SK-N-SH (cell line): ENCODE measurements around the gene B2M. TPM values are rescaled to one million over a fixed set of nuclear protein-coding genes. Genes with fewer than 3 reads are reported as not detected.
A peak's percentile ranks its signal among the peaks of the same experiment; 100 is the strongest.

Experiments used
- CTCF ChIA-PET: fragments of 300-600, 350-600 bp; formaldehyde crosslinking; extraction: SDS; loops from one replicate; lab custom pipeline; 2021; lab: Yijun Ruan, JAX
- POLR2A ChIA-PET: fragments of 350-600 bp; sonication (Branson Sonifier 250); formaldehyde crosslinking; extraction: SDS; loops from one replicate; lab custom pipeline; 2020; ENCODE audit warnings: antibody characterized with exemption, inconsistent platforms; lab: Yijun Ruan, JAX
- DNase-seq: peaks from one replicate; pipeline ENCODE4 v3.0.0; 2012
- H2AFZ ChIP-seq: fragments of 200-600 bp; sonication (generic); 2 replicates; pipeline ENCODE4 v1.8.1; 2016; ENCODE audit warnings: antibody characterized with exemption, mild to moderate bottlenecking, low read depth
- H3F3A ChIP-seq: fragments of 200-600 bp; sonication (generic); replicated peaks from 2 replicates; pipeline ENCODE3; 2016; ENCODE audit warnings: antibody characterized with exemption, mild to moderate bottlenecking; ENCODE audit not compliant: insufficient read depth
- H3K27ac ChIP-seq, 2 experiments: fragments of 200-500 bp in 1 of 2; fragments of 200-600 bp in 1 of 2; sonication (Bioruptor generic) in 1 of 2; sonication (generic), shearing (Covaris generic) in 1 of 2; 2 replicates each; pipeline versions ENCODE4 v1.5.1 to v1.6.1; 2014 to 2016; ENCODE audit warnings: low read depth in 2 of 2, inconsistent platforms in 1 of 2, low read length in 1 of 2, mild to moderate bottlenecking in 1 of 2, mixed read lengths in 1 of 2
- H3K27me3 ChIP-seq: fragments of 200-600 bp; sonication (generic), shearing (Covaris generic); 2 replicates; pipeline ENCODE4 v1.6.1; 2016; ENCODE audit warnings: mixed run types; ENCODE audit not compliant: insufficient read depth
- H3K36me3 ChIP-seq, 2 experiments: fragments of 200-500 bp in 1 of 2; fragments of 200-600 bp in 1 of 2; sonication (Bioruptor generic) in 1 of 2; sonication (generic) in 1 of 2; replicated peaks in 1 of 2; 2 replicates each; pipeline versions ENCODE3 to v1.5.1; 2014 to 2016; ENCODE audit warnings: low read length in 1 of 2, mild to moderate bottlenecking in 1 of 2; ENCODE audit not compliant: insufficient read depth in 2 of 2, control insufficient read depth in 1 of 2
- H3K4me1 ChIP-seq, 2 experiments: fragments of 200-500 bp in 1 of 2; fragments of 200-600 bp in 1 of 2; sonication (Bioruptor generic) in 1 of 2; sonication (generic), shearing (Covaris generic) in 1 of 2; 2 replicates each; pipeline versions ENCODE4 v1.5.1 to v1.6.1; 2014 to 2016; ENCODE audit warnings: low read depth in 1 of 2, low read length in 1 of 2, mixed run types in 1 of 2; ENCODE audit not compliant: insufficient read depth in 2 of 2, control insufficient read depth in 1 of 2
- H3K4me2 ChIP-seq: fragments of 200-600 bp; sonication (generic), shearing (Covaris generic); 2 replicates; pipeline ENCODE4 v1.6.1; 2017; ENCODE audit warnings: mixed run types
- H3K4me3 ChIP-seq, 2 experiments: fragments of 200-500 bp in 1 of 2; fragments of 200-600 bp in 1 of 2; sonication (Bioruptor generic) in 1 of 2; sonication (generic), shearing (Covaris generic) in 1 of 2; 2 replicates each; pipeline versions ENCODE4 v1.5.1 to v1.8.1; 2014 to 2016; ENCODE audit warnings: low read depth in 2 of 2, inconsistent platforms in 1 of 2, low read length in 1 of 2, mild to moderate bottlenecking in 1 of 2, mixed read lengths in 1 of 2, moderate library complexity in 1 of 2
- H3K79me2 ChIP-seq: fragments of 200-600 bp; sonication (generic); 2 replicates; pipeline ENCODE4 v1.8.1; 2017; ENCODE audit warnings: mild to moderate bottlenecking; ENCODE audit not compliant: insufficient read depth
- H3K9ac ChIP-seq: fragments of 200-600 bp; sonication (generic); 2 replicates; pipeline ENCODE4 v1.6.1; 2017; ENCODE audit warnings: mixed run types
- H3K9me2 ChIP-seq: fragments of 200-600 bp; sonication (generic); 2 replicates; pipeline ENCODE4 v1.6.1; 2017; ENCODE audit warnings: mixed run types
- H3K9me3 ChIP-seq: fragments of 200-600 bp; sonication (generic); 2 replicates; pipeline ENCODE4 v1.6.1; 2017; ENCODE audit warnings: mixed run types, mild to moderate bottlenecking, moderate library complexity
- H4K20me1 ChIP-seq: fragments of 200-600 bp; sonication (generic); 2 replicates; pipeline ENCODE4 v1.6.1; 2017; ENCODE audit warnings: mild to moderate bottlenecking, mixed run types; ENCODE audit not compliant: insufficient read depth
- CHD2 ChIP-seq: fragments of 150-350 bp; IDR thresholded peaks from 2 replicates; pipeline ENCODE4 v1.6.1; 2018; ENCODE audit warnings: low read length; ENCODE audit not compliant: partially characterized antibody
- EP300 ChIP-seq, 2 experiments: IDR thresholded peaks; 2 replicates each; pipeline versions ENCODE4 v1.4.0 to v1.6.1; 2012; ENCODE audit warnings: borderline replicate concordance in 1 of 2, low read depth in 1 of 2, low read length in 1 of 2
- EZH2phosphoT487 ChIP-seq: fragments of 200-600 bp; sonication (generic); IDR thresholded peaks from 2 replicates; pipeline ENCODE4 v1.6.1; 2017; ENCODE audit warnings: low read depth, mixed run types, mild to moderate bottlenecking, antibody characterized with exemption, moderate library complexity, borderline replicate concordance
- FOSL2 ChIP-seq: IDR thresholded peaks from 2 replicates; pipeline ENCODE4 v1.4.0; 2012; ENCODE audit warnings: low read depth, mild to moderate bottlenecking, moderate library complexity, borderline replicate concordance
- FOXJ3 ChIP-seq: sonication (generic); formaldehyde crosslinking; IDR thresholded peaks from 2 replicates; pipeline ENCODE4 v1.5.1; 2020; ENCODE audit warnings: mild to moderate bottlenecking, missing genetic modification reagents
- GABPA ChIP-seq: IDR thresholded peaks from 2 replicates; pipeline ENCODE4 v1.4.0; 2012; ENCODE audit warnings: low read depth, mild to moderate bottlenecking
- GATA2 ChIP-seq: sonication (generic); formaldehyde crosslinking; IDR thresholded peaks from 2 replicates; pipeline ENCODE4 v1.5.0; 2020; ENCODE audit warnings: mild to moderate bottlenecking, missing genetic modification reagents
- JUND ChIP-seq: IDR thresholded peaks from 2 replicates; pipeline ENCODE4 v1.4.0; 2012
- MXI1 ChIP-seq: IDR thresholded peaks from 2 replicates; pipeline ENCODE4 v1.6.1; 2012; ENCODE audit warnings: mild to moderate bottlenecking, low read depth, low read length, improper control_type of control experiment
- NRF1 ChIP-seq: IDR thresholded peaks from 2 replicates; pipeline ENCODE4 v1.6.1; 2012; ENCODE audit warnings: low read depth, mild to moderate bottlenecking, low read length
- POLR2AphosphoS5 ChIP-seq: IDR thresholded peaks from 2 replicates; pipeline ENCODE4 v1.6.1; 2012; ENCODE audit warnings: low read depth, low read length
- RCOR1 ChIP-seq: fragments of 150-350 bp; IDR thresholded peaks from 2 replicates; pipeline ENCODE4 v1.6.1; 2017; ENCODE audit warnings: antibody characterized with exemption, low read length
- RFX5 ChIP-seq: IDR thresholded peaks from 2 replicates; pipeline ENCODE4 v1.6.1; 2012; ENCODE audit warnings: mild to moderate bottlenecking, improper control_type of control experiment, low read length
- SIN3A ChIP-seq: IDR thresholded peaks from 2 replicates; pipeline ENCODE4 v1.6.1; 2012; ENCODE audit warnings: low read depth, mild to moderate bottlenecking, low read length, moderate library complexity, borderline replicate concordance
- TCF12 ChIP-seq: IDR thresholded peaks from 2 replicates; pipeline ENCODE4 v1.4.0; 2012
- TEAD4 ChIP-seq: IDR thresholded peaks from 2 replicates; pipeline ENCODE4 v1.4.0; 2012; ENCODE audit warnings: mild to moderate bottlenecking, borderline replicate concordance; ENCODE audit not compliant: insufficient read depth
- WGBS: methylation state at CpG from one replicate; pipeline ENCODE4 v1.1.6; 2017; ENCODE audit warnings: low lambda C conversion rate; 5-methylcytosine and 5-hydroxymethylcytosine counted together
- polyA plus RNA-seq, 3 experiments: library from polyadenylated mRNA; depleted of rRNA; stranded (reverse); fragments of >200 nt; gene quantifications; 2 replicates each; pipeline ENCODE4 v1.2.3, GENCODE V29; 2012
- TF ChIP-seq, protein P1 (sequence below): IDR thresholded peaks from 2 replicates; pipeline ENCODE4 v1.4.0; 2012; ENCODE audit warnings: low read depth, borderline replicate concordance
- TF ChIP-seq, protein P2 (sequence below): fragments of 150-350 bp; IDR thresholded peaks from 2 replicates; pipeline ENCODE4 v1.6.1; 2016; ENCODE audit warnings: mild to moderate bottlenecking, low read depth, low read length
- TF ChIP-seq, protein P3 (sequence below): fragments of 150-350 bp; IDR thresholded peaks from 2 replicates; pipeline ENCODE4 v1.6.1; 2017; ENCODE audit warnings: antibody characterized with exemption, low read length, low read depth, borderline replicate concordance
- TF ChIP-seq, protein P4 (sequence below): IDR thresholded peaks from 2 replicates; pipeline ENCODE4 v1.4.0; 2012; ENCODE audit warnings: low read depth, borderline replicate concordance

B2M gene
- polyA plus RNA-seq, 1 of the 3 experiments (the other 2 are of a cell fraction): 1,193 TPM

DNA sequence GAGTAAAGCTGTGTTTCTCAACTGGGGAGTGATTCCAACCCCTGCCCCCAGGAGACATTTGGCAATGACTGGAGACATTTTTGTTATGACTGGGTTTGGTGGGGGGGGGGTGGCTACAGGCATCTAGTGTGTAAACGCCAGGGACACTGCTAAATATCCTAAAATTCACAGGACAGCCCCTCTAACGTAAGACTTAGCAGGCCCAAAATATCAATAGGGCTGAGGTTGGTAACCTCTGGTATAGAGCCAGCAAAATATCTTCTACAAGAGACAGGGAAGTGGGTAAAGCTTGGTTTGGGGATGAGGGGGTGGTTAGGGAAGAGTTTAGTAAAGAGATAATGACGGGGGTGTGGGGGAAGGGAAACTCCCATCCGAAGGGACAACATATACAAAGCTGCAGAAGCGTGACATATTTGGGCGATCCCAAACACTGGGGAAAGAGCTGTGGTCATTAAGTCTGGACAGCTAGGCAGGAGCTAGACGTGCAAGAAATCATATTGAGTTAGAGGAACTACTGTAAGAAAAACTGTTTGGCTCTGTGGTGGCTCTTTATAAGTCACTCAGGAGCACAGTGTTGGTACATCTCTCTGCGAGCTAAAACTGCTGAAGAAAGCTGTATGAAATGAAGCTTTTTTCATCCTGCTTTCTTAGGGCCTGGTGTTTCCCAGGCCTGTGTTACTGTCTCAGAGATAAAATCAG, 24.3 kb downstream of the B2M start:
- H2AFZ ChIP-seq: no peak overlapping the region
- no peaks in the 10 kb centered on the region for H3F3A ChIP-seq
- no peaks in the 10 kb centered on the region for H3K9me3 ChIP-seq
- no peaks in the 10 kb centered on the region for H3K9me2 ChIP-seq
- peaks cover 2% of the 10 kb centered on the region; the same call in 1 of the 2 replicates for H3K79me2 ChIP-seq
- peaks cover 4 to 8% of the 10 kb centered on the region in 2 experiments; a peak in 2 of 4 replicates for H3K4me1 ChIP-seq
- H3K4me3 ChIP-seq: no peak overlapping the region
- peak overlapping the region in 1 of 2 experiments; percentile 43; a peak in 1 of 4 replicates for H3K27ac ChIP-seq
- peaks cover 5 to 11% of the 10 kb centered on the region in 2 experiments for H3K36me3 ChIP-seq
- no peak overlapping the region for H3K9ac ChIP-seq
- WGBS: 95% methylated on average over 8 of the region's 8 CpGs
- no peak overlapping the region for H3K4me2 ChIP-seq
- DNase-seq: no peak
- H4K20me1 ChIP-seq: no peaks in the 10 kb centered on the region
- ChIA-PET POLR2A (interaction anchor here (1.1 to 1.9 kb wide), 3 partner anchors 22 to 72 kb away, joined by 3 to 12 read pairs (median 6); partner anchors contain the start of genes B2M, PATL2 and SPG11), CTCF (interaction anchor here (0.7 to 7.6 kb wide), 6 partner anchors 12 to 157 kb away, joined by 3 to 117 read pairs (median 24); partner anchors contain the start of genes B2M, PATL2 and SPG11)
- H3K27me3 ChIP-seq: no peaks in the 10 kb centered on the region
- TF ChIP-seq JUND (no peak), NRF1 (no peak), GABPA (no peak), EP300 (IDR thresholded peaks at IDR 0.05; ENCODE audit: borderline replicate concordance in 1 of 2, low read depth in 1 of 2, low read length in 1 of 2) (no peak), RCOR1 (no peak), MXI1 (no peak), POLR2AphosphoS5 (no peak), TCF12 (no peak), TEAD4 (no peak), GATA2 (no peak), RFX5 (no peak), CHD2 (no peak), SIN3A (no peak), FOSL2 (no peak), EZH2phosphoT487 (no peak), FOXJ3 (CRISPR knock-in tag) (no peak)
- TF ChIP-seq, protein P1, sequence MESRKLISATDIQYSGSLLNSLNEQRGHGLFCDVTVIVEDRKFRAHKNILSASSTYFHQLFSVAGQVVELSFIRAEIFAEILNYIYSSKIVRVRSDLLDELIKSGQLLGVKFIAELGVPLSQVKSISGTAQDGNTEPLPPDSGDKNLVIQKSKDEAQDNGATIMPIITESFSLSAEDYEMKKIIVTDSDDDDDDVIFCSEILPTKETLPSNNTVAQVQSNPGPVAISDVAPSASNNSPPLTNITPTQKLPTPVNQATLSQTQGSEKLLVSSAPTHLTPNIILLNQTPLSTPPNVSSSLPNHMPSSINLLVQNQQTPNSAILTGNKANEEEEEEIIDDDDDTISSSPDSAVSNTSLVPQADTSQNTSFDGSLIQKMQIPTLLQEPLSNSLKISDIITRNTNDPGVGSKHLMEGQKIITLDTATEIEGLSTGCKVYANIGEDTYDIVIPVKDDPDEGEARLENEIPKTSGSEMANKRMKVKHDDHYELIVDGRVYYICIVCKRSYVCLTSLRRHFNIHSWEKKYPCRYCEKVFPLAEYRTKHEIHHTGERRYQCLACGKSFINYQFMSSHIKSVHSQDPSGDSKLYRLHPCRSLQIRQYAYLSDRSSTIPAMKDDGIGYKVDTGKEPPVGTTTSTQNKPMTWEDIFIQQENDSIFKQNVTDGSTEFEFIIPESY: no peak
- TF ChIP-seq, protein P2, sequence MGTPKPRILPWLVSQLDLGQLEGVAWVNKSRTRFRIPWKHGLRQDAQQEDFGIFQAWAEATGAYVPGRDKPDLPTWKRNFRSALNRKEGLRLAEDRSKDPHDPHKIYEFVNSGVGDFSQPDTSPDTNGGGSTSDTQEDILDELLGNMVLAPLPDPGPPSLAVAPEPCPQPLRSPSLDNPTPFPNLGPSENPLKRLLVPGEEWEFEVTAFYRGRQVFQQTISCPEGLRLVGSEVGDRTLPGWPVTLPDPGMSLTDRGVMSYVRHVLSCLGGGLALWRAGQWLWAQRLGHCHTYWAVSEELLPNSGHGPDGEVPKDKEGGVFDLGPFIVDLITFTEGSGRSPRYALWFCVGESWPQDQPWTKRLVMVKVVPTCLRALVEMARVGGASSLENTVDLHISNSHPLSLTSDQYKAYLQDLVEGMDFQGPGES: no peak
- TF ChIP-seq, protein P3, sequence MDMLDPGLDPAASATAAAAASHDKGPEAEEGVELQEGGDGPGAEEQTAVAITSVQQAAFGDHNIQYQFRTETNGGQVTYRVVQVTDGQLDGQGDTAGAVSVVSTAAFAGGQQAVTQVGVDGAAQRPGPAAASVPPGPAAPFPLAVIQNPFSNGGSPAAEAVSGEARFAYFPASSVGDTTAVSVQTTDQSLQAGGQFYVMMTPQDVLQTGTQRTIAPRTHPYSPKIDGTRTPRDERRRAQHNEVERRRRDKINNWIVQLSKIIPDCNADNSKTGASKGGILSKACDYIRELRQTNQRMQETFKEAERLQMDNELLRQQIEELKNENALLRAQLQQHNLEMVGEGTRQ: no peak
- TF ChIP-seq, protein P4, sequence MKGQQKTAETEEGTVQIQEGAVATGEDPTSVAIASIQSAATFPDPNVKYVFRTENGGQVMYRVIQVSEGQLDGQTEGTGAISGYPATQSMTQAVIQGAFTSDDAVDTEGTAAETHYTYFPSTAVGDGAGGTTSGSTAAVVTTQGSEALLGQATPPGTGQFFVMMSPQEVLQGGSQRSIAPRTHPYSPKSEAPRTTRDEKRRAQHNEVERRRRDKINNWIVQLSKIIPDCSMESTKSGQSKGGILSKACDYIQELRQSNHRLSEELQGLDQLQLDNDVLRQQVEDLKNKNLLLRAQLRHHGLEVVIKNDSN: no peak
